Breast epithelium (tissue), 4 donors: ENCODE results near the gene CXCL8. TPM values are rescaled to one million over a fixed set of nuclear protein-coding genes. Genes with fewer than 3 reads are reported as not detected.

Experiments used
- DNase-seq, 2 donors: peaks; one replicate each; pipeline ENCODE4 v3.0.0-alpha.2; 2019; ENCODE audit warnings: low spot score in 2 of 2
- H3K27ac ChIP-seq, 2 donors: fragments of 200-600 bp; sonication (generic) in 1 of 2; one replicate each; pipeline ENCODE4 v1.5.1; 2016 to 2019; ENCODE audit warnings: mild to moderate bottlenecking in 1 of 2
- H3K27me3 ChIP-seq, 2 donors: fragments of 200-600 bp; sonication (generic) in 1 of 2; one replicate each; pipeline versions ENCODE4 v1.5.1 to v1.6.0; 2017 to 2019; ENCODE audit warnings: control low read depth in 1 of 2, mild to moderate bottlenecking in 1 of 2
- H3K36me3 ChIP-seq: fragments of 200-600 bp; one replicate; pipeline ENCODE4 v1.5.1; 2019
- H3K4me1 ChIP-seq, 2 donors: fragments of 200-600 bp; sonication (generic); one replicate each; pipeline ENCODE4 v1.5.1; 2016 to 2019; ENCODE audit warnings: control low read depth in 1 of 2
- H3K4me3 ChIP-seq, 3 donors: fragments of 200-600 bp; sonication (generic); 1 replicate in 2 of 3; 2 replicates in 1 of 3; pipeline ENCODE4 v1.5.1; 2016 to 2019; ENCODE audit warnings: mild to moderate bottlenecking in 3 of 3, moderate library complexity in 2 of 3
- H3K9me3 ChIP-seq, 2 donors: fragments of 200-600 bp; sonication (generic) in 1 of 2; one replicate each; pipeline ENCODE4 v1.5.1; 2016 to 2019; ENCODE audit warnings: control low read depth in 1 of 2
- POLR2A ChIP-seq: fragments of 450-650 bp; IDR thresholded peaks from one replicate; pipeline ENCODE4 v1.6.1; 2016; ENCODE audit warnings: antibody characterized with exemption, mild to moderate bottlenecking, moderate library complexity
- POLR2AphosphoS5 ChIP-seq, 3 donors: sonication (generic); formaldehyde crosslinking; IDR thresholded peaks; one replicate each; pipeline ENCODE4 v1.6.1; 2017; ENCODE audit warnings: antibody characterized with exemption in 3 of 3
- intact Hi-C: fragments of 100-400 bp; cut with DNase I; formaldehyde crosslinking; loops from one replicate; pipeline ENCODE4 v1.15.1; 2023; ENCODE audit warnings: low total_unique reads
- total RNA-seq, 3 donors: library from RNA; depleted of rRNA; stranded (reverse); fragments of >200 nt; gene quantifications; one replicate each; pipeline ENCODE4 v1.1.0, GENCODE V29; 2016
- TF ChIP-seq, protein P1 (sequence below), 3 donors: fragments of 450-650 bp; IDR thresholded peaks; one replicate each; pipeline ENCODE4 v1.5.1; 2016 to 2017; ENCODE audit warnings: antibody characterized with exemption in 3 of 3, mild to moderate bottlenecking in 3 of 3, moderate library complexity in 3 of 3

CXCL8 gene
- total RNA-seq, 3 donors from 2014 or later, result 0.64 to 33.7 (median 2.6) TPM

DNA sequence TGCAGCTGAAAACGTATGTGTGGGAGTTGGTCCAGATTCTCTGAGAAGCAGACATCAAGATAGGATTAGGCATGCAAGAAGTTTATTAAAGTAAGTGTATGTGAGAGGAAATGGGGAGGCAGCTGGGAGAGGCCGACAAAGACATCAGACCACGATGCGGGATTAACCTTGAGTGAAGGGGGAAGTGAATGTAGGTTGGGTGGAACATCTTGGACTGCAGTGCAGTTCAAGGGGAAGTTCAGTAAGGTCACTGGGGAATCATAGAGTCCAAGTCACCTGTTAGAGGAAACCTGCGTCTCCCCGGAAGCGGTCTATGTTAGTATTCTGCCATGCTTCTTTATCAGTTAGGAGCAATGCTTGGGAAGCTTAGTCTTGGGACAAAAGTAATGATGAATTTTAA is 22.0 kb downstream of the CXCL8 start:
- Histone ChIP-seq H3K9me3 (no peaks in the 10 kb centered on the region), H3K4me3 (no peak overlapping the region), H3K4me1 (no peaks in the 10 kb centered on the region), H3K36me3 (no peaks in the 10 kb centered on the region), H3K27ac (no peak overlapping the region), H3K27me3 (no peaks in the 10 kb centered on the region)
- intact Hi-C loops, result no loop called here
- TF ChIP-seq POLR2AphosphoS5 (IDR thresholded peaks at IDR 0.05) (no peak), POLR2A (no peak)
- TF ChIP-seq, protein P1, sequence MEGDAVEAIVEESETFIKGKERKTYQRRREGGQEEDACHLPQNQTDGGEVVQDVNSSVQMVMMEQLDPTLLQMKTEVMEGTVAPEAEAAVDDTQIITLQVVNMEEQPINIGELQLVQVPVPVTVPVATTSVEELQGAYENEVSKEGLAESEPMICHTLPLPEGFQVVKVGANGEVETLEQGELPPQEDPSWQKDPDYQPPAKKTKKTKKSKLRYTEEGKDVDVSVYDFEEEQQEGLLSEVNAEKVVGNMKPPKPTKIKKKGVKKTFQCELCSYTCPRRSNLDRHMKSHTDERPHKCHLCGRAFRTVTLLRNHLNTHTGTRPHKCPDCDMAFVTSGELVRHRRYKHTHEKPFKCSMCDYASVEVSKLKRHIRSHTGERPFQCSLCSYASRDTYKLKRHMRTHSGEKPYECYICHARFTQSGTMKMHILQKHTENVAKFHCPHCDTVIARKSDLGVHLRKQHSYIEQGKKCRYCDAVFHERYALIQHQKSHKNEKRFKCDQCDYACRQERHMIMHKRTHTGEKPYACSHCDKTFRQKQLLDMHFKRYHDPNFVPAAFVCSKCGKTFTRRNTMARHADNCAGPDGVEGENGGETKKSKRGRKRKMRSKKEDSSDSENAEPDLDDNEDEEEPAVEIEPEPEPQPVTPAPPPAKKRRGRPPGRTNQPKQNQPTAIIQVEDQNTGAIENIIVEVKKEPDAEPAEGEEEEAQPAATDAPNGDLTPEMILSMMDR (IDR thresholded peaks at IDR 0.05), result no peak
- no peak for DNase-seq

DNA sequence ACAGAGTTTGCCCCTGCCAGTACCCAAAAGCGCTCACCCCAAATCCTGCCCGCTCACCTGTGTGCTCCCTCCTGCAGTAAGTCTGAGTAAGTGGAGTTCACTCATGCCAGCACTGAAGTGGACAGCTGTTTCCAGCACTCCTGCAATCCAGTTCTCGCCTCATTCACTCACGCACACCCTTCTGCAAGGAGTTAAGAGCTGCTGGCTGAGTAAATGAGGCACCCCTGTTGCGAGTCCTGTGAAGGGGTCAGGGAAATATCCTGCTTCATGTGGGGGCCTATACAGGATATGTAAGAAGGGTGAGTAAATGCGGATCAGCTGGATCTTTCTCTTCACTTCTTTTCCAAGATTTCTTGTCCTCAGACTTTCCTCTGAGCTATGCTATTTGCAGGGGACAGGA is 23.5 kb downstream of the CXCL8 start:
- TF ChIP-seq, protein P1 (IDR thresholded peaks at IDR 0.05), result no peak
- TF ChIP-seq POLR2A (no peak), POLR2AphosphoS5 (IDR thresholded peaks at IDR 0.05) (no peak)
- H3K27me3 ChIP-seq, result no peaks in the 10 kb centered on the region
- no peak overlapping the region for H3K27ac ChIP-seq
- DNase-seq, result no peak
- H3K4me3 ChIP-seq, result no peak overlapping the region
- intact Hi-C loops, result no loop called here
- no peaks in the 10 kb centered on the region for H3K9me3 ChIP-seq
- no peaks in the 10 kb centered on the region for H3K36me3 ChIP-seq
- no peaks in the 10 kb centered on the region for H3K4me1 ChIP-seq

DNA sequence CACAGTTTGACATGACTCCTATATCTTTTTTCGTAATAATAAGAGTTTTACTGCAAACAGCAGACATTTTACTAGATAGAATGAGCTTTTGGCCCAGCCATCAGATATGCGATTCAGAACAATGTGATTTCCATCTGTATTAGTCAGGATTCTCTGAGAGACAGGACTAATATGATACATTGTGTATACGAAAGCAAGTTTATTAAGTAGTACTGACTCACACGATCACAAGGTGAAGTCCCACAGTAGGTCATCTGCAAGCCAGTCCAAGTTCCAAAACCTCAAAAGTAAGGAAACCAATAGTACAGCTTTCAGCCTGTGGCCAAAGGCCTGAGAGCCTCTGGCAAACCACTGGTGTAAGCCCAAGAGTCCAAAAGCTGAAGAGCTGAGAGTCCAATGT is 24.1 kb downstream of the CXCL8 start:
- H3K27ac ChIP-seq, result no peak overlapping the region
- intact Hi-C loops, result no loop called here
- no peak for DNase-seq
- H3K9me3 ChIP-seq, result no peaks in the 10 kb centered on the region
- no peaks in the 10 kb centered on the region for H3K27me3 ChIP-seq
- TF ChIP-seq, protein P1 (IDR thresholded peaks at IDR 0.05), result no peak
- TF ChIP-seq POLR2AphosphoS5 (IDR thresholded peaks at IDR 0.05) (no peak), POLR2A (no peak)
- no peaks in the 10 kb centered on the region for H3K36me3 ChIP-seq
- no peaks in the 10 kb centered on the region for H3K4me1 ChIP-seq
- no peak overlapping the region for H3K4me3 ChIP-seq

DNA sequence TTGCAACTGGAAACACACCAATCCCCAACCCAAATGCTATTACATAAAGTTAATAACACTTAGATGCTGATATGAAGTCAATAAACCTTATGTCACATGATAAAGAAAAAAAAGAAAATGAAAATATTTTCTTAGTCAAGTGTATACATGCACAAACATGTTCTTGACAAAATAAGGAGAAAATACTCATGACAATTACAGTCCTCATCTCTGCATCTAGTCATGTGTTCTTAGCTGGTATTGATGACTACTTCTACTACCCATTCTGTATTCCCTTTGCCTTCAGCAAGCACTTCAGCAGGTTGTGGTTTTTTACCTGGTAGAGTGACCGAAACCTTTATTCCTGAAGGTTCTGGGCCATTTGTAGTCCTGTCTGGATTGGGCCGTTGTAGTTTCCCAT is 24.9 kb downstream of the CXCL8 start:
- Histone ChIP-seq H3K27ac (no peak overlapping the region), H3K27me3 (no peaks in the 10 kb centered on the region), H3K4me3 (no peak overlapping the region), H3K4me1 (no peaks in the 10 kb centered on the region), H3K36me3 (no peaks in the 10 kb centered on the region), H3K9me3 (no peaks in the 10 kb centered on the region)
- intact Hi-C loops, result no loop called here
- DNase-seq, result no peak
- TF ChIP-seq POLR2AphosphoS5 (IDR thresholded peaks at IDR 0.05) (no peak), POLR2A (no peak)
- TF ChIP-seq, protein P1 (IDR thresholded peaks at IDR 0.05), result no peak

DNA sequence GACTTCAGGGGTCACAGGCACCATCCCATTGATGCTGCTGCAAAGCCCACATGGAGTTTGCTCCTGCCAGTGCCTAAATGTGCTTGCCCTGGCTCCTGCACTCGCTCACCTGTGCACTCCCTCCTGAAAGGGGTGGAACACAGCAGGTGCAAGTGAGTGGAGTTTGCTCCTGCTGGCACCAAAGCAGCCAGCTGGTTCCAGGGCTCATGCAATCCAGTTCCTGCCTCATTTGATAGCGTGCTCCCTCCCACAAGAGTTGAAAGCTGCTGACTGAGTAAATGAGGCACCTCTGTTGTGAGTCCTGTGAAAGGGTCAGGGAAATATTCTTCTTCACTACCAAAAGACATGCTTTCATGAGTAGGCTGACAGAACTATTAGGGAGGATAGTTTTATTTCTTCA is 30.5 kb downstream of the CXCL8 start:
- peaks cover 0 to 6% of the 10 kb centered on the region in 2 donors for H3K4me1 ChIP-seq
- intact Hi-C loops, result no loop called here
- TF ChIP-seq POLR2A, result no peak
- TF ChIP-seq, protein P1 (IDR thresholded peaks at IDR 0.05), result no peak
- H3K27me3 ChIP-seq, result no peaks in the 10 kb centered on the region
- no peak overlapping the region for H3K27ac ChIP-seq
- no peaks in the 10 kb centered on the region for H3K9me3 ChIP-seq
- no peaks in the 10 kb centered on the region for H3K36me3 ChIP-seq
- H3K4me3 ChIP-seq, result no peak overlapping the region
- DNase-seq, result no peak
